ENCODE data around the gene DOLPP1. TPM values are rescaled to one million over a fixed set of nuclear protein-coding genes. Genes with fewer than 3 reads are reported as not detected.

The DOLPP1 gene
- total RNA-seq, 1 donor = 10.5 TPM

GRCh38 chr9:129108083-129108804 lies 27.3 kb downstream of the DOLPP1 start:
- Histone ChIP-seq H3K4me3 (ENCODE audit: insufficient read depth, low read length) (no peak overlapping the region), H4K20me1 (ENCODE audit: insufficient read depth, low read length) (peaks cover 14% of the 10 kb centered on the region), H2AFZ (ENCODE audit: low read length) (no peak overlapping the region), H3K27me3 (ENCODE audit: insufficient read depth, low read length) (no peaks in the 10 kb centered on the region), H3K27ac (ENCODE audit: low read depth, low read length) (no peak overlapping the region), H3K36me3 (ENCODE audit: insufficient read depth, low read length) (peaks cover 11% of the 10 kb centered on the region), H3K9me3 (ENCODE audit: low read depth, low read length) (no peaks in the 10 kb centered on the region), H3K4me1 (ENCODE audit: insufficient read depth, low read length) (peaks cover 14% of the 10 kb centered on the region), H3K79me2 (ENCODE audit: insufficient read depth, low read length) (peaks cover 32% of the 10 kb centered on the region), H3K4me2 (ENCODE audit: insufficient read depth, low read length) (no peak overlapping the region)
- TF ChIP-seq, protein P1, sequence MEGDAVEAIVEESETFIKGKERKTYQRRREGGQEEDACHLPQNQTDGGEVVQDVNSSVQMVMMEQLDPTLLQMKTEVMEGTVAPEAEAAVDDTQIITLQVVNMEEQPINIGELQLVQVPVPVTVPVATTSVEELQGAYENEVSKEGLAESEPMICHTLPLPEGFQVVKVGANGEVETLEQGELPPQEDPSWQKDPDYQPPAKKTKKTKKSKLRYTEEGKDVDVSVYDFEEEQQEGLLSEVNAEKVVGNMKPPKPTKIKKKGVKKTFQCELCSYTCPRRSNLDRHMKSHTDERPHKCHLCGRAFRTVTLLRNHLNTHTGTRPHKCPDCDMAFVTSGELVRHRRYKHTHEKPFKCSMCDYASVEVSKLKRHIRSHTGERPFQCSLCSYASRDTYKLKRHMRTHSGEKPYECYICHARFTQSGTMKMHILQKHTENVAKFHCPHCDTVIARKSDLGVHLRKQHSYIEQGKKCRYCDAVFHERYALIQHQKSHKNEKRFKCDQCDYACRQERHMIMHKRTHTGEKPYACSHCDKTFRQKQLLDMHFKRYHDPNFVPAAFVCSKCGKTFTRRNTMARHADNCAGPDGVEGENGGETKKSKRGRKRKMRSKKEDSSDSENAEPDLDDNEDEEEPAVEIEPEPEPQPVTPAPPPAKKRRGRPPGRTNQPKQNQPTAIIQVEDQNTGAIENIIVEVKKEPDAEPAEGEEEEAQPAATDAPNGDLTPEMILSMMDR (IDR thresholded peaks at IDR 0.05; ENCODE audit: extremely low read depth, low read depth, low read length) = no peak
- peak; percentile 37 for DNase-seq (ENCODE audit: insufficient read length, low spot score, missing footprints)

DNA sequence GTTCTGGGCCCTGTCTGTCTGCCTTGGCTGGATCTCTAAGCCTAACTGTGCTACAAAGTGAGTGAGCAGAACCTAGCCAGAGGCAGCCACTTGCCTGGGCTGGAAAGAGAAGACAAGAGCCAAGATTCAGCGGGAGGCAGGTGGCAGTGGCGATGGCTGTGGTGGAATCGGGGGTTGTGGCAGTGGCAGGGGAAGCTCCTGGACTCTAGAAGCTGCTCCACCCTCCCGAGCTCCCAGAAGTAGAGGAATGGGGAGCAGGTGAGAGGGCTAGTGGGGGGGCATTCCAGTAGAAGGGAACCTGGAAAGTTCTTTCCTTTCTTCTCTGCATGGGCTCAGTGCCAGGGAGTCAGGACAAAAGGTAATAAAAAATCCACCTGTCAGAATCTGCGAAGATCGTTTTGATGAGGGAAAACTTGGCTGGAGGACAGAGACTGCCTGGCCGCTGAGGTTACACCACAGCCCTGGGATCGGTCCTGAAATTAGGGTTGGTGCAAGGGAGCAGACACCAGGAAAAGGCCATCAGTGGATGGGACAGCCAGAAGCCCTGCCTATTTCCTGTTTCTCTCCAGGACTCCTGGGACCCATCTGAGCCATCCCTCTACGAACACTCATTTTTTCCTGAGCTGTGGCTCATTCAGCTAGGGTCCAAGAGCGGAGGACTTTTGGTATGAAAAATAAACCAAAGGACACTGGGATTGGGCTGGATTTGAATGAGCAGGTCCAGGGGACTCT lies 28.1 kb downstream of the DOLPP1 start:
- Histone ChIP-seq H3K27ac (ENCODE audit: low read depth, low read length) (no peak overlapping the region), H4K20me1 (ENCODE audit: insufficient read depth, low read length) (peaks cover 14% of the 10 kb centered on the region), H3K9me3 (ENCODE audit: low read depth, low read length) (no peaks in the 10 kb centered on the region), H3K79me2 (ENCODE audit: insufficient read depth, low read length) (peaks cover 39% of the 10 kb centered on the region), H3K36me3 (ENCODE audit: insufficient read depth, low read length) (peaks cover 11% of the 10 kb centered on the region), H3K4me3 (ENCODE audit: insufficient read depth, low read length) (peak overlapping the region; percentile 86), H3K27me3 (ENCODE audit: insufficient read depth, low read length) (no peaks in the 10 kb centered on the region), H3K4me1 (ENCODE audit: insufficient read depth, low read length) (peaks cover 14% of the 10 kb centered on the region), H3K4me2 (ENCODE audit: insufficient read depth, low read length) (peak overlapping the region; percentile 97), H2AFZ (ENCODE audit: low read length) (no peak overlapping the region)
- TF ChIP-seq, protein P1 (IDR thresholded peaks at IDR 0.05; ENCODE audit: extremely low read depth, low read depth, low read length) = no peak
- DNase-seq (ENCODE audit: insufficient read length, low spot score, missing footprints) = peak; percentile 86

DNA sequence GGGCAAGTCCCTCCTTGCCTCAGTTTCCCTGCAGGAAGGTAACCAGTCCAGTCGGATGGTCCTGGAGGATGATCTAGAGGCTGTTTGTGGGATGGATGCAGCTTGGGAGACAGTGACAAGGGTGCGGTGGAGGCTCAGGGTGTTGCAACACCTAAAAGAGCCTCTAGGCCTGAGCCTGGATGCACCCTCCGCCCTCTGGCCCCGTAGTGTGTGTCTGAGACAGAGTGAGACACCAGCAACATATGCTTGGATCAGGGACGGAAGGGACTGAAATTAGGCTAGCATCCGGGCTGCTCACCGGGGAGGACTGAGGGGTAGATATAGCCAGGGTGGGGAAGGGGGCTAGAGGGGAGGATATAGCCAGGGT lies 28.6 kb downstream of the DOLPP1 start:
- Histone ChIP-seq H3K4me3 (ENCODE audit: insufficient read depth, low read length) (peak overlapping the region; percentile 86), H3K79me2 (ENCODE audit: insufficient read depth, low read length) (peaks cover 44% of the 10 kb centered on the region), H2AFZ (ENCODE audit: low read length) (no peak overlapping the region), H3K27ac (ENCODE audit: low read depth, low read length) (peak overlapping the region; percentile 13), H4K20me1 (ENCODE audit: insufficient read depth, low read length) (peaks cover 14% of the 10 kb centered on the region), H3K27me3 (ENCODE audit: insufficient read depth, low read length) (no peaks in the 10 kb centered on the region), H3K4me2 (ENCODE audit: insufficient read depth, low read length) (peak overlapping the region; percentile 97), H3K36me3 (ENCODE audit: insufficient read depth, low read length) (peaks cover 11% of the 10 kb centered on the region), H3K9me3 (ENCODE audit: low read depth, low read length) (no peaks in the 10 kb centered on the region), H3K4me1 (ENCODE audit: insufficient read depth, low read length) (peaks cover 14% of the 10 kb centered on the region)
- TF ChIP-seq, protein P1 (IDR thresholded peaks at IDR 0.05; ENCODE audit: extremely low read depth, low read depth, low read length) = no peak
- DNase-seq (ENCODE audit: insufficient read length, low spot score, missing footprints) = peak; percentile 94

All from osteoblast (primary cell).